NCI-H2171 (cell line): ENCODE measurements around the gene TTC23.

Source experiments
- DNase-seq: peaks from one replicate; lab custom pipeline; 2025; lab: John Stamatoyannopoulos, UW

TTC23 gene

DNA sequence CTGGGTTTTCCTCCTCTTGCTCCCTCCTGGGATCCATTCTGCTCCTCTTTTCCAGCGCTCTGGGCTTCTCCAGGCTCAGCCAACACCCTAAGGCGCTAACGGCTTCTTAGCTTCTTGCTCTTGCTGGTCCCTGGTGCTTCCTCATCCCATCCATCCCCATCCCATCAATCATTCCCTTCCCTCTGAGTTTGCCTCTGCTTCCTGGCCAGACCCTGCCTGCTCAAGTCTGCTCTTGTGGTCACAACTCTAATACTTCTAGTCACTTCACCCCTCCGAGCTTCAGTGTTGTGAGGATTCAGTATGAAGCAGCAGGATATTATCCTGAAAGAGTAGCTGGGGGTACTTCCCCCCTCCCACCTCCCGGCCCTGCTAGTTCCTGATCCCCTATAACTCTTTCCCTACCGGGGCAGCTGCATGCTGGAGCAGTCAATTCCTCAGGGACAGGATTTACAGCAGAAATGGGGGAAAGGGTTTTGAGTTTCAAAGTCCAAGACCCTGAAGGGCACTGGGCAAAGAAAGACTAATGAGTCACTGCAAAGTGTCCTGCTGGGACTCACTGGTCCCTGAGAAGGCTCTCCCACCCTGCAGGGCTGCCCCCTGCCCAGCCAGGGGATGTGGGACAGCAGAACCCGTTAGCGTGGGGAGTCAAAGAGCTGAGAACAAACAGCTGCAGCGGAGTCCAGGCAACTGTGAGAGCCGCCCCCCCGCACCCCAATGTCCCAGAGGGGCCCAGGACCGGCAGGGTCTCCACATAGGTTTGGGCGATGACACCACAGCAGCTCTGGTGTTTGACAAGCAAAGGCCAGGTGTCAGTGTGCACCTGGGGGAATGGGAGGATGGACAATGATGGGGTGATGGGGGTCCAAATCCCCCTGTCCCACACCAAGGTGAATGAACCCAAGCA is 146.8 kb downstream of the TTC23 start:
- no peak for DNase-seq

DNA sequence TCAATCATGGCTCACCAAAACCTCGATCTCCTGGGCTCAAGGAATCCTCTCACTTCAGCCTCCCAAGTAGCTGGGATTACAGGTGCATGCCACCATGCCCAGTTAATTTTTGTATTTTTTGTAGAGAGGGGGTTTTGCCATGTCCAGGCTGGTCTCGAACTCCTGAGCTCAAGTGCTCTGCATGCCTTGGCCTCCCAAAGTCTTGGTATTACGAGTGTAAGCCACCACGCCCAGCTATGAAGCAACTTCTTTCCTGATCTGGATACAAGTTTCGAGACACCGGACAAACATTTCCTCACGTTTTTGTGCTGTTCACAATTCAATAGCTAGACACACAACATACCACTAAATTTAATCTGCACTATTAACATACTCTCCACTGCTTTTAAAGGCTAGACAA is 147.9 kb downstream of the TTC23 start:
- no peak for DNase-seq

DNA sequence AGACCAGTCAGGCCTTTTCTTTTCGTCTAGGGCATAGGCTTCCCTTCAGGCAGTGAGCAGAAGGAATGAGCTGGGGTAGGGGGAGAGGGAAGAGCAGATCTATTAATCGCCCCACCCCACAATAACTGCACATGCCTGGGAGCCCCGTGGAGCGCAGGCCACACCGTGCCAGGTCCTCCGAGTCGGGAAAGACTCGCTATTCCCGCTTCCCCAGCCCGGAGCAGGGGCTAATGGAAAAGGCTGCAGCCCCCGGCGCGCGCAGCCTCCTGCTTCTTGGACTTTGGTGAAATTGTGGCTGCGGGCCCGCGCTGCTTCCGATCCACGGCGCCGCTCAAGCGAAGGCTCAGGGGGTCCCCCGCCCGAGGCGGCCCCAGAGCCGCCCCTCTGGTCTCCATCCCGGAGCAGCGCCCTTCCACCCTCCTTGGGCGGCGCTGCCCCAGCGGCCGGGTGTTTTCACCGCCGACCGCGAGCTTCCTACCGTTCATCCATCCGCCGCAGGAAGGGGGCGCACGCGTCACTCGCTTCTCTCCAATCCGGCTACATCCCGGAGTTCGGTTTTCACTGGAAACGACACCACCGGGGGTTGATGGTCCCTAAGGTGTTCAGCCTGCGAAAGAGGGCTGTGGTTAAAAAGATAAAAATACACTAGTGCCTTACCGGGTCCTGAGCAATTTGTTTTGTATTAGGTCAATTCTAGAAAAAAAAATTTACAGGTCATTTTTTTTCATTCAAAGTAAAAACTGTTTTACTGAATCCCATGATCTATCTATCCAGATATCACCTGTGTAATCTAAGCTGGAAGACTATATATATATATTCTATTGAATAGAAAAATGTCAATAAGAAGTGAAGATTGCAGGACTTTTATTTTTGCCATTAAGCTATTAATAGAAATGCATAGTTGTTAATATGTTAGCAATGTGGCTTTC is 148.9 kb downstream of the TTC23 start:
- peak; percentile 72 for DNase-seq

DNA sequence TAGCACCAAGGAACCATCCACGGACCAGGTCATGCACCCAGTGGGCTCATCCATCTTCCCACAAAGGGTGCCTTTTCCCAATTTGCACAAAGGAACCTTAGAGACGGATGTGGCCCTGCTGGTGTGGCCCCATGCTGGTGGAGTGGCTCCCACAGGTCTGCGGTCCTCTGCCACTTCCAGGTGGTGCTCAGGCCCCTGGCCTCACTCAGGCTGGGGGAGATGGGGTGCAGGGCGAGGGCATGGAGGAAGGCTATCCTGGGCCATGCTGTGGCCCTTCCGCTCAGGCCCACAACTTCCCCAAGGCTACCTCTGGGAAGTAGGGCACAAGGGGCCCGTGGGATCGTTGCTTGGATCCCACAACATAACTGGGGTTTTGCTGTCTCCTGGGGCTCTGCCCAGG is 149.7 kb downstream of the TTC23 start:
- no peak for DNase-seq

DNA sequence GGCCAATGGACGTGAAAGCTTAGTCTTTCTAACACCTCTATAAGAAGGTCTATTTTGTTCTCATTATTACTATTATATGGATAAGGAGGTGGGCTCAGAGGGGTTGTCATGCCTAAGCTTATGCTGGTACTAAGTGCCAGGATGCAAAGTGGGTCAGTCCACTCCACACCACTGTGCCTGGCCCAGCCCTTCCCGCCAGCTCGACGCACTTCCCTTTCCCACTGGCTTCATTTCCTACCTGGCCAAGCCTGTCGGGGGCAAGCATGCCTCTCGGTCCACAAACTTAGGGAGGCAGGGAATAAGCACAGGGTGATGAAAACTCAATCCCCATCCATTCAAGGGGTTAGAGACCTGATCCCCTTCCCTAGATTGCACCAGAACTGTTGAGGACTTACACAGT is 150.4 kb downstream of the TTC23 start:
- DNase-seq: no peak

DNA sequence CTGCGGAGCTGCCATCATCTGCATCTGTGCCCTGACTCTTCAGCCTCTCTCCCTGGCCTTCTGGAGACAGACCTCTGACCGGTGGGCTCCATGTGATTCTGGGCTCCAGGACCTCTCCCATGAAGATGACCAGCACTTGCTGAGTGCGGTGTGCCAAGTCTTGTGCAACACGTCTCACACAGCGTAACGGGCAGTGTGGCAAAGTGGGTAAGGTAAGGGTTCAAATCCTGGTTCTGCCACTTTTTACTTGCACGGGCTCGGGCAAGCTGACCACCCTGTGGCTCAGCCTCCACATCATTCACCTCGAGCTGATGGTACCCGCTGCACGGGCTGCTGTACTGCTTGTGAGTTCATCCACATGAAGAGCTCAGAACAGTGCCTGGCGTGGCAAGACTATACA is 151.0 kb downstream of the TTC23 start:
- no peak for DNase-seq

DNA sequence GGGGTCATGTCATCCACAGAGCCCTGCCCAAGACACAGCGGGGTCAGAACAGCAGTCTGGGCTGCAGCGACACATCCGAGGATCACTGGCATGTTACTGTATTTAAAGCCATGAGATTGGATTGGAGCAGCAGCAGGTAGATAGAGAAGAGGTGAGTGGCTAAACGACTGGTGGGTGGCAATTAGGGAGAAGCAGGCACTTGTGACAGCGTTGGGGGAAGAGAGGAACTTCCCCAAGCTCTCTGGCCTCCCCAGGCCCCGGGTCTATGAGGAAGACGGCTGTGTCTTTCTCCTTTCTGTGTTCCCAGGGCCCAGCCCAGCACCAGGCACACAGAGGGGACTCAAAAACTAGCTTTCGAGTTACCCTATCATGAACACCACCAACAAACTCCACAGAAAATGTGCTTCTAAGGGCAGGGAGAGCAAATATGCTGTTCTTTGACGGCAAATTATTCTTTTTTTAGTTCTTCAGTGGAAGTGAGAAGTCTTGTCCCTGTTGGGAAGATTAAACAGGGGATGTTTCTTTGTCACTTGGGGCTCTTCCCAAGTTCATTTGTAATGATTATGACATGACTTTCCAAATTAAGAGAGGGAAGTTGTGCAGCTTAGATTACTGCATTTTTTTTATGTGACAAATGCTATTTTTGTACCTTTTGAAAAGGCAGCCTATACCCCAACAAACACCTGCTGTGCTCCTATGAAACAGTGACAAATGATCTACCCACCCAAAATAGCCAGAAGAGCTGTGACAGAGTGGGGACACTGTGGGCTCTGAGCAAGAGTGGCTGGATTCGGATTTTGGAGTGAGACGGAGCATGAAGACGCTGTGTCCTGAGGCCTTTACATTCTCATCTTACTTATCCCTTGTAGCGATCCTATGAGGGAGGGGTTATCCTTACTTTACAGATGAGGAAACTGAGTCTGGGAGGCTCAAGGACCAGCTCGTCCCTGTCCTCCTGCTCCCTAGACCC is 151.7 kb downstream of the TTC23 start:
- no peak for DNase-seq

DNA sequence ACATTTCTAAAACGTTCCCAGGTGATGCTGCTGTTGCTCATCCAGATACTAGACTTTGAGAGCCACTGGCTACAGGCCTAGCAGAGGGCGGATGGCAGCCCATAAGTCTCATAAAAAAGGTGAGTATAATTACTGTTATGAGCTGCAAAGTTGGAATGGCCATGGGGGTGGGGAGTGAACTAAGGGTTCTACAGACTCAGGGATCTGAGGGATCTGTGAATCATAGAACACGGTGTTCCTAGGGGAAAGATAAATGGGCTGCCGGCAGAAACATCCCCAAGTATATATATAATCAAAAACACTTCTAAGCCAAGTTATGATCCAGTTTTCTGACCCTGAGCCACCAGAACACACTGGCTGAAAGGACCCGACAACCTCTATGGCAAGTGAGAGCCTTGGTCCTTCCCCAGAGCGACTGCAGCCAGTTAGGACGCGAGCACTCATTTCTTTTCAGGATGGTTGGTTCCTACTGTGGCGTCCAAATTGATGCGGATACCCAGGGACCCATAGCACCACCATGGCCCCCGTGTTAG is 152.4 kb downstream of the TTC23 start:
- no peak for DNase-seq

DNA sequence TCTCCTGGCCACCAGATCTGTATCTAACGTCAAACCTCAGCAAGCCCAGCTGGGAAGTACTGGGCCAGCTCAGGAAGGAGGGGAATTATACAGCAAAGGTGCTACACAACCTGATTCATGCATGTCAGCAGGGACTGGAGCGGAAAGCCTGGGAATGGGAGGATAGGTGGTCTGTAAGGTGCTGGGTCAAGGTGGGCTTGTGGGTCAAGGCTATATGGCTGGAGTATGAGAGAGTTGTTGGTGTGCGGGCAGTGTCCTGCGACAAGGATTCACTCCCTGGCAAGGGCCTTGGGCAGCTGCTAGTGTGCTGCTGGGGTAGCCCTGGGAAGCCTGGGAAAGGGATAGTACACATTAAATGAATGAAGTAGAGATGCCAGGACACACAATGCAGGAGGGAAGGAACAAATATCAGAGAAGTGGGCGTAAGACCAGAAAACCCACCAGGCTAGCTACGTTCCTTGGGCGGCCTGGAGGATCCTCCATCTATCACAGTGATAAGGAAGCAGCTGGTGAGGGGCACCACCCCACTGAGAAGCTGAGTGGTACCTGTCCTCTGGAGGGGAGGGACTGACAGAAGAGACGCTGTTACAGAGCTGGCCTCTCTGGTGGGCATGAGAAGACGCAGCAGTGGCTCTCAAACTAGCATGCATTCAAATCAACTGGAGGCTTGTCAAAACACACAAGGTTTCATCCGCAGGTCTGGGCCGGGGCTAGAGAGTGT is 153.0 kb downstream of the TTC23 start:
- no peak for DNase-seq

DNA sequence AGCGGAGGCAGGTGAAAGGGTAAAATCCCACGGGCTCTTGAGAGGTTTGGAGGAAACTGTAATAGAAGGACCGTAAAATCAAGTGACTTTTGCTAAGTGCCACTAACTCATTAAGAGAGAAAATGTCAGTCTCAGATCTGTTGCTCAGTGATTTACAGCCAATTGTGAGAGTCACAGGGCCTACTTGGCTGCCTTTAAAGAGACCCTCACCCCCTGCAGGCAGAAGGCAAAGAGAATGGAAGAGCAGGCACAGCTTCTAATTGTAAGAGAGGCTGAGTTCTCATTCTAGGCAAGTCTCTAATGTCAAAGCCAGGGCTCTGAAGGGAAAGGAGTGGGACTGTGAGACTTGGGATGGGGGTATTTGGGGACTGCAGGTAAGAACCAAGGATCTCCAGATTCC is 153.8 kb downstream of the TTC23 start:
- DNase-seq: no peak

DNA sequence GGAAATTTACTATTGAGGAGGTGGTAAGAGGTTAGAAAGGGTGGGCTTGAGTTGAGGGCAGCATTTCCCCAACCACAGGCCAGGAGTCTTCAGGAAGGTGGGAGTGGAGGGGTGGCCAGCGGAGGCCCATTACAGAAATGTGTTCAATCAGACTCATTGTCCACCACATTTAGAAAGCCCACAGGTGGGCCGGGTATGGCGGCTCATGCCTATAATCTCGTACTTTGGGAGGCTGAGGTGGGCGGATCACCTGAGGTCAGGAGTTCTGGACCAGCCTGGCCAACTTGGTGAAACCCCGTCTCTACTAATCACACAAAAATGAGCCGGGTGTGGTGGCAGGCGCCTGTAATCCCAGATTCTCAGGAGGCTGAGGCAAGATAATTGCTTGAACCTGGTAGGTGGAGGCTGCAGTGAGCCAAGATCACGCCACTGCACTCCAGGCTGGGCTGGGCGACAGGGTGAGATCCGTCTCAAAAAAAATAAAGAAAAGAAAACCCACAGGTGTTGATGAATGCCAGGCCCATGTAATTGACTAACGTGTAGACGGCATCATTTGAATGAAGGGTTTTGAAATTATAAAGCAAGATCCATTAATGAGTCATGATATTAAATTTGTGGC is 156.7 kb downstream of the TTC23 start:
- no peak for DNase-seq

DNA sequence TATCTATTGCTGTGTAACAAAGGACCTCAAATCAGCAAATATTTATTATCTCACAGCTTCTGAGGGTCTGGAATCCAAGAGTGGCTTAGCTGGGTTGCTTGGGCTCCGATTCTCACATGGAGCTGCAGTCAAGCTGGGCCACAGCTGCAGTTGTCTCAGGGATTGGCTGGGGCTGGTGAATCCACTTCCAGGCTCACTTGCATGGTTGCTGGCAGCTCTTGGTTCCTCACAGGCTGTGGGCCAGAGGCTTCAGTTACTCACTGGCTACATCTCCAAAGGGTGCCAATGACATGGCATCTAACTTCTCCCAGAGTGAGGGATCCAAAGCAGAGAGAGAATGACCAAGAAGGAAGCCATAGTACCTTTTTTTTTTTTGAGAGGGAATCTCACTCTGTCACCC is 158.4 kb downstream of the TTC23 start:
- DNase-seq: no peak

DNA sequence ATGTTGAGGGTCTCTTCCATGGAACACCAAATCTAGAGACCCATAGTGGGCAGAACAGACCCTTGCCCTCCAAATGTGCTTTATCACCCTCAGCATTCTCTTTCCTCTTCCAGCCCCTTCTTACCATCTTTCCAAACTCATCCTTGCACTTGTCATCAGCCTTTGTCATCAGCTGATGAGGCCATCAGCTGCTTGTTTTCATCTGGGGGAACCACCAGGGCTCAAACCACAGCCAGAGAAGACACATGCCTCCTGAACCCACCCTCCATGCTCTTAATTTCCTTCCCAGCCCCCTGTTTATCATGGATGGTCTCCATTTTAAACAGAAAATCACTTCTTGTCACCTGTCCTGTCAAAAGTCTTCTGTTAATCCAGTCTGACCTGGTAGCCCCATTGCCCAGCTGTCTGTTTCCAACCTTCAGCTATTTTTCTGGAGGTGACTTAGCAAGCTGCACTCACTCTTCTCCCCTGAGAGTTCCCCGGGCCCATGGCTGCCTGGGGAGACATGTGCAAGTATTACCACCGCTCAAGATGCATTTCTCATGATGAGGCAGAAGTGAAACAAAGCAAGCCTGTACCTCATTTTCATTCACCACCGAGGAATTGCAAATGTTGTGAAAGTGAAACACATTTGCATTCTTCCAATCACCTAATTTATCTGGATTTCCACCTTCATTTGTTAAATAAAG is 159.2 kb downstream of the TTC23 start:
- DNase-seq: no peak

DNA sequence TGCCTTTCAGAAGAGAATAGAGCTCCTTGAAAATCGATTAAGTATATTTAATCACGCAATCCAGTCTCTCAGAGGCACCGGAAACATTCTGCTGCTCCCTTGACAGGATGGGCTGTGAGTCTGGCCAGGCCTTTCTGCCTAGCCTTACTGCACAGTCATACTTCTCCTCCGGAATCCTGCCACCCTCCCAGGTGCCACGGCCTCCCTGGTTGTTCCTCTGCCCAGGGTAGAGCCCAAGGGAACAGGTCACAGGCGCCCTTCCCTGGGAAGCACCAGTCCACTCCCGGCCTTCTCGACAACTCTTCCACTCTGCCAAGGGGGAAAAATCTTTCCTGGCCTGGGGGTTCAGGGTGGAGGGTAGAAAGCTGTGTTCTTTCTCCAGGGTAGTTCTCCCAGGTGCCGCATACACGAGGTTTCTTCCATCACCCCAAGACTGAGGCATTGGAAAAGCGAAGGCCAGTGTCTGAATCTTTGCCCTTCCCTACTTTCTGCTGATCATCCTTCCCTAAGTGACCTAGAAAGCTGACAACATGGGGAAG is 161.9 kb downstream of the TTC23 start:
- no peak for DNase-seq

DNA sequence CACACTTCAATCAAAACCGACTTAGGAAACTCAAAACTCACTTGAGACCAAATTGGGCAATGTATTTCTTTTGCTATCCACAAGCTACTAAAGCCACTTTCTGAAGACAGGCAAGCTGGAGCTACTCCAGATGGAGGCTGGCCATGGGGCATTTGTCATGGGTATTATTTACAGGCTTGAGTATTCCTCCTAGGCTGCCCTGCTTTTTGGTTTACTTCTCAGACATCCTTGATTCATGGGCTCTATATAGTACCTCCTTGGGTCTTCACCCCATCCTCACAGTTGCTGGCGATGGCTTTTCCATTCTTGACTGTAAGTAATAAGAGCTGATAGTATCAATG is 163.1 kb downstream of the TTC23 start:
- no peak for DNase-seq
